Stimulated activated CD8-positive, alpha-beta memory T cell treated with anti-CD3 and anti-CD28 coated beads, Interleukin-4, amount 100 ng/mL, for 48 hours (primary cell): ENCODE results near the gene CD44.

ENCODE experiments used
- DNase-seq: peaks from one replicate; pipeline ENCODE4 v3.0.0-alpha.2; 2020

The CD44 gene

GRCh38 chr11:35241083-35241482 lies 102.1 kb downstream of the CD44 start:
- DNase-seq: no peak

- DNase-seq: no peak
Measured at GRCh38 chr11:35241531-35241930, 102.6 kb downstream of the CD44 start.

GRCh38 chr11:35242412-35243242 lies 103.7 kb downstream of the CD44 start:
- no peak for DNase-seq

GRCh38 chr11:35243774-35244173 lies 104.8 kb downstream of the CD44 start:
- DNase-seq: no peak

GRCh38 chr11:35245056-35245455 lies 106.1 kb downstream of the CD44 start:
- no peak for DNase-seq

- no peak for DNase-seq
Measured at GRCh38 chr11:35245786-35246185, 106.8 kb downstream of the CD44 start.

- DNase-seq: no peak
Measured at GRCh38 chr11:35246745-35247144, 107.8 kb downstream of the CD44 start.

GRCh38 chr11:35247428-35247827 lies 108.5 kb downstream of the CD44 start:
- peak; percentile 35 for DNase-seq

GRCh38 chr11:35247863-35248262 lies 108.9 kb downstream of the CD44 start:
- DNase-seq: no peak

GRCh38 chr11:35248558-35249323 lies 109.8 kb downstream of the CD44 start:
- DNase-seq: no peak

GRCh38 chr11:35250192-35250591 lies 111.2 kb downstream of the CD44 start:
- DNase-seq: no peak

- no peak for DNase-seq
Measured at GRCh38 chr11:35250621-35251020, 111.7 kb downstream of the CD44 start.

GRCh38 chr11:35253237-35253636 lies 114.3 kb downstream of the CD44 start:
- no peak for DNase-seq

GRCh38 chr11:35255514-35255913 lies 116.5 kb downstream of the CD44 start:
- DNase-seq: no peak

- DNase-seq: no peak
Measured at GRCh38 chr11:35256296-35256695, 117.3 kb downstream of the CD44 start.

- DNase-seq: no peak
Measured at GRCh38 chr11:35257281-35257680, 118.3 kb downstream of the CD44 start.

- DNase-seq: no peak
Measured at GRCh38 chr11:35259529-35259928, 120.6 kb downstream of the CD44 start.

- DNase-seq: no peak
Measured at GRCh38 chr11:35260342-35260985, 121.5 kb downstream of the CD44 start.

- no peak for DNase-seq
Measured at GRCh38 chr11:35261197-35261596, 122.2 kb downstream of the CD44 start.

GRCh38 chr11:35262056-35262455 lies 123.1 kb downstream of the CD44 start:
- no peak for DNase-seq

GRCh38 chr11:35262735-35263134 lies 123.8 kb downstream of the CD44 start:
- no peak for DNase-seq

GRCh38 chr11:35265755-35266454 lies 126.9 kb downstream of the CD44 start:
- DNase-seq: no peak

GRCh38 chr11:35267504-35267903 lies 128.5 kb downstream of the CD44 start:
- DNase-seq: no peak
